Activated CD4-positive, CD25-positive, alpha-beta regulatory T cell treated with anti-CD3 and anti-CD28 coated beads, Interleukin-2, amount 50 U/mL, for 16 hours (primary cell): ENCODE data around the gene ABCC3.
"Not testable (repeated sequence)": the region's sequence is repeated elsewhere in the genome, so short reads cannot be mapped to it uniquely, and the experiment has no call there.

ENCODE experiments used
- DNase-seq: peaks from one replicate; pipeline ENCODE4 v3.0.0-alpha.2; 2020; ENCODE audit warnings: low read depth, low spot score

ABCC3 gene

GRCh38 chr17:50699410-50699809 is 64.7 kb downstream of the ABCC3 start:
- no peak for DNase-seq

- DNase-seq, result no peak
Observed at GRCh38 chr17:50703162-50703561, 68.5 kb downstream of the ABCC3 start.

GRCh38 chr17:50707289-50708049 is 72.8 kb downstream of the ABCC3 start, which contains the start of gene ANKRD40:
Gene ANKRD40 (minus strand): TSS chr17:50707914. CDS start chr17:50707654, 260 bp downstream.
- DNase-seq, result peak; percentile 83

- DNase-seq, result no peak
Observed at GRCh38 chr17:50708050-50709000, 73.6 kb downstream of the ABCC3 start.

- not testable (repeated sequence) for DNase-seq
Observed at GRCh38 chr17:50709053-50709452, 74.4 kb downstream of the ABCC3 start.

- DNase-seq, result no peak
Observed at GRCh38 chr17:50710025-50710424, 75.3 kb downstream of the ABCC3 start.

GRCh38 chr17:50710650-50711049 is 76.0 kb downstream of the ABCC3 start:
- DNase-seq, result no peak

- DNase-seq, result no peak
Observed at GRCh38 chr17:50712641-50713040, 78.0 kb downstream of the ABCC3 start.

- DNase-seq, result no peak
Observed at GRCh38 chr17:50715471-50715870, 80.8 kb downstream of the ABCC3 start.

GRCh38 chr17:50719144-50719923 is 84.7 kb downstream of the ABCC3 start, which contains the start of gene LUC7L3:
Gene LUC7L3 (plus strand): TSS chr17:50719603. CDS start chr17:50719733, 130 bp downstream.
- DNase-seq, result peak; percentile 87

GRCh38 chr17:50719924-50720794 is 85.5 kb downstream of the ABCC3 start:
- DNase-seq, result no peak

- no peak for DNase-seq
Observed at GRCh38 chr17:50721194-50722010, 86.7 kb downstream of the ABCC3 start.

GRCh38 chr17:50722746-50723145 is 88.1 kb downstream of the ABCC3 start:
- no peak for DNase-seq

- DNase-seq, result not testable (repeated sequence)
Observed at GRCh38 chr17:50724622-50725021, 89.9 kb downstream of the ABCC3 start.

GRCh38 chr17:50725769-50726655 is 91.3 kb downstream of the ABCC3 start:
- DNase-seq, result no peak

- DNase-seq, result no peak
Observed at GRCh38 chr17:50728112-50728429, 93.4 kb downstream of the ABCC3 start.

- no peak for DNase-seq
Observed at GRCh38 chr17:50728881-50729765, 94.4 kb downstream of the ABCC3 start.
